Measurements from ENCODE around the gene TEX12. TPM values are rescaled to one million over a fixed set of nuclear protein-coding genes. Genes with fewer than 3 reads are reported as not detected.

TEX12 gene
- total and polyA plus RNA-seq, 2 of the 4 experiments (the other 2 are of a cell fraction), result 0.12 TPM; not detected in 1

- H3K36me3 ChIP-seq (ENCODE audit: control insufficient read depth, insufficient read depth, low read length), result no peaks in the 10 kb centered on the region
- H2BK120ac ChIP-seq (ENCODE audit: low read depth, low read length), result no peak overlapping the region
- no peak overlapping the region for H3K56ac ChIP-seq (ENCODE audit: extremely low read depth, insufficient read depth, low read length)
- no peak overlapping the region for H3K4me2 ChIP-seq (ENCODE audit: low read depth, low read length)
- no peak overlapping the region for H3K27ac ChIP-seq (ENCODE audit: insufficient read depth, low read length)
- H3K9me1 ChIP-seq (ENCODE audit: insufficient read depth, low read length), result peaks cover 6% of the 10 kb centered on the region; the same call in 1 of the 2 replicates
- no peak overlapping the region for H4K5ac ChIP-seq (ENCODE audit: low read depth, low read length)
- DNase-seq, result no peak
- H3K27me3 ChIP-seq (ENCODE audit: control insufficient read depth, insufficient read depth, low read length), result no peaks in the 10 kb centered on the region
- dilution Hi-C loops (cut with HindIII; ENCODE audit: low sequenced_read_pairs, unreplicated experiment), result no loop called here
- CTCF ChIA-PET, result interaction anchor here (0.5 to 1.0 kb wide), 3 partner anchors 12 to 221 kb away, joined by 3 to 6 read pairs (median 3); no protein-coding TSS in a partner anchor
- H2BK5ac ChIP-seq (ENCODE audit: low read depth, low read length, poor library complexity, severe bottlenecking), result no peak overlapping the region
- no peak overlapping the region for H3K23ac ChIP-seq (ENCODE audit: low read depth, low read length)
- no peak overlapping the region for H2AK9ac ChIP-seq (replicated peaks; ENCODE audit: low read depth, low read length, poor library complexity)
- in situ Hi-C loops (cut with MboI; ENCODE audit: low sequenced_read_pairs), result no loop called here
- no peak overlapping the region for H2AK5ac ChIP-seq (ENCODE audit: low read depth, low read length)
- no peak overlapping the region for H3K4ac ChIP-seq (ENCODE audit: low read depth, low read length)
- POLR2A ChIA-PET (ENCODE audit: unreplicated experiment), result no interaction called here
- no peak overlapping the region for H2AFZ ChIP-seq (replicated peaks; ENCODE audit: low read length, poor library complexity)
- no TSS peak for BruUV-seq (replicated peaks)
- no peak overlapping the region for H3K4me3 ChIP-seq (ENCODE audit: insufficient read depth, low read depth, low read length)
- H3K79me1 ChIP-seq (ENCODE audit: low read depth in 1 of 2, low read length in 2 of 2), result no peaks in the 10 kb centered on the region
- no peaks in the 10 kb centered on the region; the same call in 1 of the 2 replicates for H4K20me1 ChIP-seq (ENCODE audit: insufficient read depth, low read length)
- intact Hi-C loops (cut with micrococcal nuclease), result no loop called here
- no peak overlapping the region for H3K9ac ChIP-seq (ENCODE audit: low read depth, low read length)
- TF ChIP-seq RCOR1 (IDR thresholded peaks at IDR 0.05; ENCODE audit: insufficient replicate concordance, low read length) (no peak), MAFK (IDR thresholded peaks at IDR 0.05; ENCODE audit: low read depth, low read length) (no peak), NFE2L2 (IDR thresholded peaks at IDR 0.05; ENCODE audit: low read depth, low read length) (no peak), SMC3 (IDR thresholded peaks at IDR 0.05; ENCODE audit: low read depth, low read length) (no peak), POLR2A (IDR thresholded peaks at IDR 0.05; ENCODE audit: low read depth, low read length) (no peak), MXI1 (IDR thresholded peaks at IDR 0.05; ENCODE audit: borderline replicate concordance, low read depth, low read length) (no peak), FOS (IDR thresholded peaks at IDR 0.05; ENCODE audit: low read depth, low read length) (no peak)
- TF ChIP-seq, protein P1, sequence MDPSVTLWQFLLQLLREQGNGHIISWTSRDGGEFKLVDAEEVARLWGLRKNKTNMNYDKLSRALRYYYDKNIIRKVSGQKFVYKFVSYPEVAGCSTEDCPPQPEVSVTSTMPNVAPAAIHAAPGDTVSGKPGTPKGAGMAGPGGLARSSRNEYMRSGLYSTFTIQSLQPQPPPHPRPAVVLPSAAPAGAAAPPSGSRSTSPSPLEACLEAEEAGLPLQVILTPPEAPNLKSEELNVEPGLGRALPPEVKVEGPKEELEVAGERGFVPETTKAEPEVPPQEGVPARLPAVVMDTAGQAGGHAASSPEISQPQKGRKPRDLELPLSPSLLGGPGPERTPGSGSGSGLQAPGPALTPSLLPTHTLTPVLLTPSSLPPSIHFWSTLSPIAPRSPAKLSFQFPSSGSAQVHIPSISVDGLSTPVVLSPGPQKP (IDR thresholded peaks at IDR 0.05; ENCODE audit: borderline replicate concordance, low read depth, low read length), result no peak
- TF ChIP-seq, protein P2, sequence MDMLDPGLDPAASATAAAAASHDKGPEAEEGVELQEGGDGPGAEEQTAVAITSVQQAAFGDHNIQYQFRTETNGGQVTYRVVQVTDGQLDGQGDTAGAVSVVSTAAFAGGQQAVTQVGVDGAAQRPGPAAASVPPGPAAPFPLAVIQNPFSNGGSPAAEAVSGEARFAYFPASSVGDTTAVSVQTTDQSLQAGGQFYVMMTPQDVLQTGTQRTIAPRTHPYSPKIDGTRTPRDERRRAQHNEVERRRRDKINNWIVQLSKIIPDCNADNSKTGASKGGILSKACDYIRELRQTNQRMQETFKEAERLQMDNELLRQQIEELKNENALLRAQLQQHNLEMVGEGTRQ (IDR thresholded peaks at IDR 0.05; ENCODE audit: low read depth, low read length), result no peak
- H4K8ac ChIP-seq (ENCODE audit: low read depth in 2 of 2, low read length in 2 of 2), result no peak overlapping the region
- no peak for ATAC-seq (ENCODE audit: low read depth)
- no CpG with 5 or more reads among the region's 2 CpGs for WGBS, 2 experiments (ENCODE audit: extremely low coverage in 2 of 2, insufficient read length in 1 of 2)
- H3K9me3 ChIP-seq (ENCODE audit: control insufficient read depth, insufficient read depth, low read length), result no peaks in the 10 kb centered on the region
- H3K14ac ChIP-seq (replicated peaks; ENCODE audit: low read depth, low read length), result no peak overlapping the region
- no peak overlapping the region for H3K18ac ChIP-seq (ENCODE audit: low read depth, low read length)
- no peak overlapping the region for H4K91ac ChIP-seq (ENCODE audit: insufficient read depth, low read depth, low read length)
- H2BK15ac ChIP-seq (ENCODE audit: low read depth, low read length), result no peak overlapping the region
- peaks cover 14% of the 10 kb centered on the region for H3K4me1 ChIP-seq (ENCODE audit: control insufficient read depth, insufficient read depth, low read length)
- H2BK20ac ChIP-seq (ENCODE audit: low read depth, low read length), result no peak overlapping the region
Measured at GRCh38 chr11:112160091-112160848, 6.9 kb upstream of the TEX12 start.

Measured in IMR-90 (cell line).